Osteoblast (primary cell): ENCODE results near the gene TAP1. TPM values are rescaled to one million over a fixed set of nuclear protein-coding genes. Genes with fewer than 3 reads are reported as not detected.

Source experiments
- small RNA-seq: library from RNA; depleted of rRNA; stranded (forward); fragments of <200 nt; gene quantifications from one replicate; pipeline ENCODE3, GENCODE V24; 2012
- total RNA-seq: library from RNA; depleted of rRNA; stranded (reverse); fragments of >200 nt; gene quantifications from 2 replicates; pipeline ENCODE4 v1.2.3, GENCODE V29; 2012

TAP1 gene
- total RNA-seq, 1 donor: 42.3 TPM

Small RNA genes within 50 kb of the gene (small RNA-seq; reads per million reads assigned to genes)
- not detected for gene HLA-Z

Other genes with a start within 250 kb of the TAP1 start
- gene HLA-DQA1, start 216.3 kb downstream of the TAP1 start, total RNA-seq: 0.29 TPM in 1 of 2 replicates, not detected in the other
- under 0.01 and 6.5 TPM in 2 replicates for gene HLA-DQB1, start 187.0 kb downstream of the TAP1 start, total RNA-seq
- gene HLA-DQA2, start 112.3 kb downstream of the TAP1 start, total RNA-seq: not detected in 2 replicates
- not detected in 2 replicates for gene HLA-DQB2, start 90.2 kb downstream of the TAP1 start, total RNA-seq
- gene HLA-DOB, start 36.7 kb downstream of the TAP1 start, total RNA-seq: 0.36 TPM in 1 of 2 replicates, not detected in the other
- gene TAP2, start 15.0 kb downstream of the TAP1 start, total RNA-seq: 12.4 and 20.6 TPM in 2 replicates
- 67.3 and 83.4 TPM in 2 replicates for gene PSMB8, start 9.7 kb downstream of the TAP1 start, total RNA-seq
- 20.3 and 29.8 TPM in 2 replicates for gene PSMB9, start 488 bp upstream of the TAP1 start, total RNA-seq
- gene HLA-DMB, start 87.3 kb upstream of the TAP1 start, total RNA-seq: 2.2 and 8.3 TPM in 2 replicates
- 9.0 and 20.0 TPM in 2 replicates for gene HLA-DMA, start 99.4 kb upstream of the TAP1 start, total RNA-seq
- gene BRD2, start 114.9 kb upstream of the TAP1 start, total RNA-seq: 116 and 119 TPM in 2 replicates
- under 0.01 and 2.4 TPM in 2 replicates for gene HLA-DOA, start 155.9 kb upstream of the TAP1 start, total RNA-seq
- gene HLA-DPA1, start 219.9 kb upstream of the TAP1 start, total RNA-seq: 5.4 and 30.4 TPM in 2 replicates
- gene HLA-DPB1, start 222.3 kb upstream of the TAP1 start, total RNA-seq: 8.7 and 12.4 TPM in 2 replicates